GM19372 (cell line): ENCODE measurements around the gene TUBB2A.
"Not testable (repeated sequence)": the region's sequence is repeated elsewhere in the genome, so short reads cannot be mapped to it uniquely, and the experiment has no call there.

Experiments used
- ATAC-seq: cut with Tn5 transposase; IDR thresholded peaks from one replicate; pipeline ENCODE4 v1.9.1; 2021; ENCODE audit warnings: mild to moderate bottlenecking, low read depth, moderate library complexity; ENCODE audit not compliant: unreplicated experiment

TUBB2A gene

DNA sequence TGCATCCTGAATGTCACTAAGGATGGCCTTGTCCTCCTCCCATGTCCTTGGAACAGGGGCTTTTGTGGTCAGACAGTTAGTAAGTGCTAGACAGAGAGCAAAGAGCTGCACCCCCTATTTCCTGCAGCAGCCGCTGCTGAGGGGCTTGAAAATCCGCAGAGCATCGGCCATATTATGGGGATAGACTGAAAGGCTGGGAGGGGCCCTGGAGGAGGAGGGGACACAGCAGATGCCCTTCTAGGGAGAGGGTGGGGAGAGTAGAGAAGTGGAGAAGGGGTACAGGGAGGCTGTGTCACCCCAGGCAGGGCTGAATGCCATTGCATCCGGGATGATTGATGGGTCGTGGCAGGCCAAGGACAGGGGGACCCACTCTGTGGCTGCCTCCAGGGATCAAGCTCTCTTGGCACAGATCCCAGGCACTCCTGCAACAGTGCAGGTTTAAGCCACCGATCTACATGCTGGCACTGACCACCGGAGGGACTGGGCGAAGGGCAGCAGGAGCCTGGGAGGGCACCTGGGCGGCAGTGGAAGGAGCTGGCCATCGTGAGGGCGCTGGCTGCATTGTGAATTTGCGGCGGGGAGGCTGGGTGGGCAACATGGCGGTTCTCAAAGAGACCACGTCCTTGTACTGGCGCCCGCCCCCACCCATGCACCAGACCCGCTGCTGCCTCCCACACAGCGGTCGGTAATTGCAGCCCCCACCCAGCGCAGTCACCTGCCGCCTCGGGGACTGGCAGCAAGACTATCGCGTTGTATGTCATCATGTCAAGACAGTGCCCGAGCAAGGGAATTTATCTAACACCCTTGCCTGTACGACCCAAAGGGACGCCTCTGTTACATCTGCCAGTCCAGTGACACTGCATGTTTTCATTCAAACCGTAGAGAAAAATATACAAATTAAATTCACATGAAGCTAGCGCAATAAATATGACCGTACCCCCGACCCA lies 887 bp downstream of the TUBB2A start:
- ATAC-seq: peak; percentile 14

DNA sequence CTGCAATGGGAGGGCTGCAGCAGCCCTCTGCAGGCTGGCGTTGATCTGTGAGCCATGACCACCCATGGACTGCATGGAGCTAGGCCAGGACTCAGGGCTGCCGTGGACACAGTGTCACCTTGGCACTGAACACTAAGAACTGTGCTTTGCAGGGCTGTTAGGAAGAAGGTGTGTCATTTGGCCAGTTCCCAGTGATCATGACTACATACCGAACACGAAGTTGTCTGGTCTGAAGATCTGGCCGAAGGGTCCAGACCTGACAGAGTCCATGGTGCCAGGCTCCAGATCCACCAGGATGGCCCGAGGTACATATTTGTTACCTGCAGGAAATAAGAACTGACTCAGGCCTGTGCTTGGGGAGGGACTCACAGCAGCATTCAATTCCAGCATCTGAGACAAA lies 1.9 kb downstream of the TUBB2A start:
- not testable (repeated sequence) for ATAC-seq

DNA sequence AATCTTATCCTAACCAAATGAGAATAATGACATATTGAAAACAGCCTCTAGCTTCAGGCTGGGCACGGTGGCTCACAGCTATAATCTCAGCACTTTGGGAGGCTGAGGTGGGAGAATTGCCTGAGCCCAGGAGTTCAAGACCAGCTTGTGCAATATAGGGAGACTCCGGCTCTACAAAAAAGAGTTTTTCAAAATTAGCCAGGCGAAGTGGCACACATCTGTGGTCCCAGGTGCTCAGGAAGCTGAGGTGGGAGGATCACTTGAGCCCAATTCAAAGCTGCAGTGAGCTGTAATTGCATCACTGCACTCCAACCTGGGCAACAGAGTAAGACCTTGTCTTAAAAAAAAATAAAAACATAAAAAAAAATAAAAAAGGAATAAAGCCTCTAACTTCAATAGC lies 4.7 kb downstream of the TUBB2A start:
- no peak for ATAC-seq

DNA sequence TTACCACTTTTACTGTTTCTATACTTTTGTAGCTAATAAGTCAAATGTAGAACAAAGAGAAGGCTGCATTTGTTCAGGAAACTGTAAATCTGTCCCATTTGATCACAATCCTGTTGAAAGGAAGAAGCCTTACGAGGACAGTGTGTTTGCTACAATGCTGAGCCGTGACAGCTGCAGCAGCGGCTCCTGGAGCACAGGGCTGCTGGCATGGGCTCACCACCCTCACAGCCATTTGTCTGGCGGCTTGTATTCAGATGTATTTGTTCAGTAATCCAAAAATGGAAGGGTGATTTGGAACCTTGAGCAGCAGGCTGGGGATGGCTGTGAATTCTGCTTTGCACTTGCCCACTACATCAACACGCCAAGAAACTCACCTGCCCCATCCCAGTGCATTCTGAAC lies 5.7 kb downstream of the TUBB2A start:
- no peak for ATAC-seq

DNA sequence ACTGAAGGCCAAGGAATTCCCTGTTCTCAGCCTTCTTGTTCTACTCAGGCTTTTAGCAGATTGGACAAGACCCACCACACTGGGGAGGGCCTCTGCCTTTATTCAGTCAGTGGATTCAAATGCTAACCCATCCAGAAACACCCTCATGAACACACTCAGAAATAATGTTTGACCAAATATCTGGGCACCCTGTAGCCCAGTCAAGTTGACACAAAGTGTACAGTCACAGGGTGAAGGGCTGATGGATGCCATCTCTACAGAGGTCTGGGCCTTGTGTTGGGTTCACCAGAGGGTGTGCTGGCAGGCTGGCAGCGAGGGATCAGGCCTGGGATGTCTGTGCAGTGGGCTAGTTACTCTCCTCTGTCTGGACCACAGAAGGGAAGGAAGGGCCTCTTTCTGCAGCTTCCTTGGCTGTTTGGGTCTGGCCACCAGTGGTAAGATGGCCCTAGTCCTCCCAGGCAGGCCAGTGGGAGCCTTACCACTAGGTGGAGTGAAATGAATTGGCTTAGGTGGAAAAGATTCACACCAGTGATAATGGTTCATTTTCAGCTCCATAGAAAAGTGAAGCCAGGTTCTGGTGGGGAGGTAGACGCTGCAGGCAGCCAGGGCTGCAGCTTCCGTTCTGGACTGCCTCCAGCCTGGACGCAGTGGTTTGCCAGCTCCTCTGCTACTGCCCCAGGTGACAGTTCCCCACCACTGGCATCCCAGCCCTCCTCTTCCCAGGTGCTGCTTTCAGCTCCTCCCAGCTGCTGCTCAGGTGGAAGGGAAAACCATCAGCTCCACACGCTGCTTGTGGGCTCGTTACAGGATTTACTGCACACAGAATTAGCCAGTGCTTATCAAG lies 9.2 kb downstream of the TUBB2A start:
- no peak for ATAC-seq

DNA sequence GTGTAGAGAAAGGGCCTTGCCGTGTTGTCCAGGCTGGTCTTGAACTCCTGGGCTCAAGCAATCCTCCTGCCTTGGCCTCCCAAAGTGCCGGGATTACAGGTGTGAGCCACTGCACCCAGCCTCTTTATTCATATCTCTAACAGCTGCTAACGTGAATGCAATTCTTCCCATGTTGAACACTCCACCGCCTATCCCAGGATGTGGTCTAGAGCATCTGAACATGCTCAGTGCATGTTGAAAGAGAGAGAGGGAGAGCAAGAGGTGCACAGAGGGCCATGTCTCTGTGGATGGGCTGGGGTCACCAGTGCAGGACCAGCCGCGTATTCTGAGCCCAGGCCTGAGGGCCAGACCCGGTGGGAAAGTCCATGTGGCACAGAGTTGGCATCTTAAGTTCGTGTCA lies 12.8 kb downstream of the TUBB2A start:
- ATAC-seq: no peak

DNA sequence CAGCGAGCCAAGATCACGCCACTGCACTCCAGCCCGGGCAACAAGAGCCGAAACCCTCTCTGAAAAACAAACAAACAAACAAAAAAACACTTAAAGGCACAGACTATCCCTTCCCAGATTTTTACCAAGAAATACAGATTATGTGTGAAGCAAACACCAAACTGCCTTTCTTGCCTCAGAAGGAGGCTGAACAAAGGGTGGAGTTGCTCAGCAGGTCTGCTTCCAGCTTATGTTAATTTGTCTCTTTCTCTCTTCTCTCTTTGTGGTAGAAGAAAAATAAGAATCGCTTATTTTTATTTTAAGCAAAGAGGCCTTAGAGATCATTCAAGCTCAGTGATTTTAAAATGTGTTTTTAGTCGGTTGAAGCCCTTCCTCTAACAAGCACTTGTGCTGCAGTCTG lies 14.2 kb downstream of the TUBB2A start:
- no peak for ATAC-seq

DNA sequence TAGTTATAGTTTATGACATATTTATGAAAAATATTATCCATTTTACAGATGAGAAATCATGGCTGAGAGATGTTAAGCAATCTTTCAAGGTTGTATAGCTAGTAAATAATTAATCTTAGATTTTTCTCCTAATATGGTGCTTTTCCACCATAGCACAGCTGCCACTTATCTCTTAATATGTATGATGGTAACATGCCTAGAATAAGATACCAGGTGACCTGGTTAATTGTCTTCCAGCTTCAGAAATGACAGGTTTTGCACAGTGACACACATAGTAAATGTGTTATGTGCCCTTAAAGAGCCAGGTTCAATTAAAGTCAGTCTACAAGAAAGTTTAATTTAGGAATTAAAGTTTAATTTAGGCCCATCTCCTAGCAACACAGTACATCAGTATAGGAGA lies 14.8 kb downstream of the TUBB2A start:
- ATAC-seq: no peak

DNA sequence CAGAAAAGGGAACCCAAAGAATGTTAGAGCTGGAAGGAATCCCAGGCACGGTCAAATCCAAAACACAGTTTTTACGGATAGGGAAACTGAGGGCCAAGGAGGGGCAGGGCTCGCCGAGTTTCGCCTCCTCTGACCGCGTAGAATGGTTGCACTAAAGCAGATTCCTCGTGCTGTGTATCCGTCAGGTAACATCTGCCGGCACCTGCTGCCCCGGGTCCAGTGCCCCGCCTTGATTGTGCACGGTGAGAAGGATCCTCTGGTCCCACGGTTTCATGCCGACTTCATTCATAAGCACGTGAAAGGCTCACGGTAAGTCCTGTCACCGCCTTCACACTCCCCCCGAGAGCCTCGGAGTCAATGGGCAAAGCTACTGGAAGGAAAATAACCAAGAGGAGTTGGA lies 17.1 kb downstream of the TUBB2A start:
- no peak for ATAC-seq

DNA sequence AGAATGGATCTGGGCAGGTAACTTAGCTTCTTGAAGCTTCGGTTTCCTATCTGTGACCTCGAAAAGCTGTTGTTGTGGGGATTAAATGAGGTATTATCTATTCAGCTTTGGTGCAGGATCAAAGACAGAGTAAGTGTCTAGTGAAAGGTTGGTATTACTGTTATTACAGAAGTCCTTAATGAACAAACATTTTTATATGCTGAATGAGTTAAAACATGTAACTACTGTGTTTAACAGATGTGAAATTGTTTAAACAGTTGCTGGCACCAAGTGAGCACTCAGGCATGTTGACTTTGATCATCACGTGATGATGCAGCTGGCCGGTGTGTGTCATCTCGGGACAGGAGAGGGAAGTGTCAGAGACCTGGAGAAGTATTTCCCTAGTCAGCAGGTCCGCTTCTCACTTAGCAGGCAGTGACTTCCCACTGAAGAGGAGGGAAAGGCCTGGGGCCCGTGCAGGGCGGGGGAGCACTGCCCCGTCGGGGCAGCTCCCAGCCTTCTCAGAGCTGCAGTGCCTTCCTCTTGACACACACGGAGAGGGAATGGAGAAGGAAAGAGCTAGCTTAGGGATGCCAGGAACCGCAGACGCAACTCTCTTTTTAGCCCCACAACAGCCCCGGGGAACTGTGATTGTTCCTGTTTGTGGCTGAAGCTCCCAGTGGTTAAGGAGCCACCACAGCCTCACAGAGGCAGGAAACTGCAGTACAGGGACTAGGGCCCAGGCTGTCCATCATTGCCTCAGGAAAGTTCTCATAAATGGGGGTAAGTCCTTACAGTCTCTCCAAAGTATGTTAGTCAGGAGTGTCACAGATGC lies 18.0 kb downstream of the TUBB2A start:
- no peak for ATAC-seq

DNA sequence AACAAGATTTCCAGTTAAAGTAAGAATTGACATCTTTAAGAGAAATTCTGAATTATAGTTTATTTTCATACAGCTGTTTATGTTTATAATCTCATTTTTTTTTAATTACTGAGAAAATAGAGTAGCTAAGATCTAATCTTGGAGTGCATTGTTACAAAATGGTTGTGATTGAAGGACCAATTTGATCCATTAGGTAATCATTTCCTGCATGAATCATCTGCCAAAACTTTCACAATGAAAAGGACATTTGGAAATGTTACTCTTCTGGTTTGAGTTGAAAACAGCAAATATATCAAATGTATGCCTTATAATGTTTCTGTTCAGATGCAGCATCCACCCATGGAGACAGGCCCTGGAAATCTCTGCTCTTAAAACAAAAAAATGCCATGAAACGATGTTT lies 19.0 kb downstream of the TUBB2A start:
- ATAC-seq: no peak

DNA sequence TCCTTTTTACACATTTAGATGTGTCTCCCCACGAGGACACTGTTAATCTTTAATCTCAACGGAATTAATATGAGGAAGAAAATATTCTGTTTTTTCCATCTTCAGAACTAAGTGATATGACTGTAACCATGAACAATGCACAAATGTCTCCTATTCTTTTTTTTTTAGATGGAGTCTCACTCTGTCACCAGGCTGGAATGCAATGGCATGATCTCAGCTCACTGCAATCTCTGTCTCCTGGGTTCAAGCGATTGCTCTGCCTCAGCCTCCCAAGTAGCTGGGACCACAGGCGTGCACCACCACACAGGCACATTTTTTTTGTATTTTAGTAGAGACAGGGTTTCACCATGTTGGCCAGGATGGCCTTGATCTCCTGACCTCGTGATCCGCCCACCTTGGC lies 19.5 kb downstream of the TUBB2A start:
- not testable (repeated sequence) for ATAC-seq

DNA sequence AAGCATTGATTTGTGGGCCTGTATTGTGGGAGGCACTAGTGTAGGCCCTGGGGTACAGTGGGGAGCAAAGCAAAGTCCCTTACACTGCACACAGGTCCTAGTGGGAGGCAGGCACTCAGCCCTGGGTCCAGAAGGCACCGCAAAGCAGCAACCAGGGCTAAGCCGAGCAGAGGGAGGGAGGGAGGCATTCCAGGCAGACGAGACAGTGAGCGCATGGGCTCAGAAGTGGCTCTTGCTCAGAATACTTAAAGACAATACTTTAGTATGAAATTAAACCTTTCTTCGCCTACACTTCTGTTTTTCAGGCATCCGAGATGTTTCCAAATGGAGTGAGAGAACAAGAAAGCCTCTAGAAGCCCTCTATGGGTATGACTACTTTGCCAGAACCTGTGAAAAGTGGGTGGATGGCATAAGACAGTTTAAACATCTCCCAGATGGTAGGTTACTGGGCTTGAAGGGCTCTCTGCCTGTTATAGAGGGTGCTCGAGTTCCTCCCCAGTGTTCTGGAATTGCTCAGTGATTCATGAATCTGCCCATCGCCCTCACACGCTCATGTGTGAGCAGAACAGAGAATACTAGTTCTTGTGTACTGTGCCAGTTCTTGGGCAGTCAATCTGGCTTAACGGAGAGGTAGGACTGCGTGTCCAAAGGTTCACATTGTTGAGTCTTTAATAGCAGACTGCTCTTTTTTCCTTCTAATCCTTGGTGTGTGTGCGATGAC lies 20.1 kb downstream of the TUBB2A start:
- ATAC-seq: no peak

DNA sequence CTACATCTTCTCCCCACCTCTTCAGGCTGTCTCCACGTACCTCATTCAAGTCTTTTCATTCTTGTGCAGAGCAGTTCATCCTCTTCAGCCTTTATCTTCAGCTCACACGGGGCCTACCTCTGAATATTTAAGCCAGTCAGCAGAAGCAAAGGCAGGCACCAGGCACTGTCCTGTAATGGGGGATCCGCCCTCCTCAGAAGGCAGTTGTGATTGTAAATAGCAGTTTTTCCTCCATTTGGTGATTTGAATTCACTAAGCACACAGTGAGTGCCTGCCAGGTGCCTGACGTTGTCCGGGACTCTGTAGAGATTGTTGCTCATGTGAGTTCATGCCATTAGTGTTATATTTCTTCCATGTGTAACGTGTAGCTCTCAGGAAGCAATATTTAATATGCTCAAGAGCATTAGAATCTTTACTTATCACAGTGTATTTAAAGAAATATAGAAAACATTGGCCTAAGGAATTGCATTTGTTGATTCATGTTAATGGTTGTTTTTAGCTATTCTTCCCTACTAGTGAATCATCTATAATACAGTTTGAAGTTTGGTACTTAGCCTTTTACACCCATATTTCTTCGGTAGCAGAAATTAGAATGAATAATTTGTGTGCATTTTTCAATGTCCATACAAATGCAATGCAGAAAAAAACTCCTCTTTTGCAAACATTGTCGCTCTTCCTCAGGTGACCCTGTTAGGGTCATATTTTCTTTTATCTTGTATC lies 20.9 kb downstream of the TUBB2A start:
- no peak for ATAC-seq

DNA sequence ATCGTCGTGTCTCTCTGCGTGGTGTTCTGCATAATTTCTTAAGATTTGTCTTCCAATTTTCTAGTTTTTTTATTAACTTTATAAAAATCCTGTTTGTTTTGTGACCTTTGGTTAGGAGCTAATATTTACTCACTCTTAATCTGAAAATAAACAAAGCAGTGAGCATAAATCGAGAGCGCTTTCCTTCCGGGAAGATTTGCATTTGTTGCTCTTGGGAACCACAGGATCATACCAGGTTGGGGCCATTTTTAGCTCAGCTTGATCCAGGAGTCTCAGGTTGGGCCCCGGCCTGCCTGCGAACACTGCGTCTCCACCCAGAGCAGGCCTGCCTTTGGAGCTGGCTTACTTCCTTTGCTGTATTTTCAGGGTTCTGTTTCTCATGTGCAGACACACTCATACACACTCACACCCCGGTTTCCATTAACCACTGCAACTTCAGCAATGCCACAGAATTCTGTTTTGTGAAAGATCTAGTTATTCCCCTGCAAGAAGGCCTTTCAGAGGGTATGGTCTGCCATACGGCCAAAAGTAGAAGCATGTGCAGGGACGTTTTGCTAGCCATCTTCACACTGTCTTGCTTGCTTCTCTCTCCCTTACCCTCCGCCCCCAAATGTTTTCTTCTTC lies 21.6 kb downstream of the TUBB2A start:
- no peak for ATAC-seq

DNA sequence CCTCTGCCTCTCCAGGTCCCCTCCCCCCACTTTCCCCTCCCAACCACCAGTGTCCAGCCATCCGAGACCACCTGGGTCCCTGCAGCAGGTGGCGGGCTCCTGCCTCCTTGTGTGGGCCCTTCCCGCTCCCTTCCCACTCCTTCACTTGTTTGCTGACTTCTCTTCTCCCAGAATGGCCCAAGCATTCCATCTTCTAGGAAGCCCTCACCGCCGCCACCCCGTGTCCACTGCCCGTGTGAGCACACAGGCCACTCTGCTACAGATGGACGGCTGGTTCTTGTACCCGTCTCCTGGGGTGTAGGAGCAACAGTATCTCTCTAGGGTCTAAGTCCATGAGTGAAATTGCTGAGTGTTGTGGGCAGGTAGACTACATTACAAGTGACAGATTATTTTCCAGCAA lies 23.8 kb downstream of the TUBB2A start:
- no peak for ATAC-seq

DNA sequence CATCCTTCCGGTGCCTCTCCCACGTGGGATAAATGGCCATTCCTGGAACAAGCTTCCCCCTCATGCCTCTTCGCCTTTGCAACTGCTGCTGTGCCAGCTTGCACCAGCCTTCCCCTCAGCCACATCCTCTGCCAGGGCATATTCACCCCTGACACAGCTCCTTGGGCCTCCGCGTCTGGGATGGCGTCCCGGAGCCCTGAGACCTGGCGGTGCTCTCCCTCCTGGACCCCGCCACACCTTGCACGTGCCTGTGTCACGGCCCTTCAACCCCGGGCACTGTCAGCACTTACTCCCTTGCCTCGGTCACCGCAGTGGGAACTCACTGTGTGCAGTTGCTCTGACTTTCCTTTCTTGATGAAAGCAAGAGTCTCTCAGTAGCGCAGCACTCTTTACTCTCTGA lies 25.6 kb downstream of the TUBB2A start:
- ATAC-seq: no peak

DNA sequence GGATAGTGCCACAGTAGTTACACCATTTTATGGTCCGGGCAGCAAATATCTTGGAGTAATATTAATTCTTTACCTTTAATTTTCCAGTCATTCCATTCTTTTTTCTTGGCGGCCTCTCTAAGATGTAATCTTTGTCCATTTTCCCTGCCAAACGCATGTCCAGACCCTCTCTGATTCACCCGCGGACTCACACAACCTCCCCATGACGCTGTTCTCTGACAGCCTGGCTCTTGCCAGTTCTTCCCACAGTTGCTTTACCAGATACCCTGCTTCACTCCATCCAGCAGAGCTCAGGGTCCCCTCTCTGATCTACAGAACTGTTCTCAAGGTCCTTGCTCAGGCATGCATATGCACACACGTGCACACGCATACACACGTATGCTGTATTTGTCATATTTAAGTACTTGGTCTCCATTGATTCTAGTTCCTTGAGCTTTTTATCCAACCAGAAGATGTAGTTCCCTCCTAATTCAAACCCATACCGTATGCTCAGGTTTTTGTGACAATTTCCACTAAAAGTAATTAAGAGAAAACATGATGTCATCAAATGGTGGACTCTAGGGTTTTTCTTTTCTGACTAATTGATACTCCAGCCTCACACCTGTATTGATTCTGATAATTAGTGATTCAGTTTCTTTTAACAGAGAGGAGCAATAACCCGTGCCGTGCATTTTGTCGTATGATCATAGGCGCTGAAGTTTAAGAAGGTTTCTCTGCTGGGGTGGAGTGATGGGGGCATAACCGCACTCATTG lies 28.8 kb downstream of the TUBB2A start:
- ATAC-seq: no peak
